ENCODE measurements around the gene C1QL2.

C1QL2 gene

GRCh38 chr2:119179202-119179601 is 20.7 kb upstream of the C1QL2 start:
- TF ChIP-seq CTCF (IDR thresholded peaks at IDR 0.05; ENCODE audit: low read depth, low read length) = no peak
- no peak overlapping the region for H3K4me3 ChIP-seq (ENCODE audit: low read depth, low read length)

GRCh38 chr2:119178776-119179175 is 20.2 kb upstream of the C1QL2 start:
- no peak overlapping the region for H3K4me3 ChIP-seq (ENCODE audit: low read depth, low read length)
- TF ChIP-seq CTCF (IDR thresholded peaks at IDR 0.05; ENCODE audit: low read depth, low read length) = no peak

- no peak for TF ChIP-seq CTCF (IDR thresholded peaks at IDR 0.05; ENCODE audit: low read depth, low read length)
- no peak overlapping the region for H3K4me3 ChIP-seq (ENCODE audit: low read depth, low read length)
These were observed 19.3 kb upstream of the C1QL2 start for GRCh38 chr2:119177838-119178190.

- TF ChIP-seq CTCF (IDR thresholded peaks at IDR 0.05; ENCODE audit: low read depth, low read length) = no peak
- no peak overlapping the region for H3K4me3 ChIP-seq (ENCODE audit: low read depth, low read length)
These were observed 18.8 kb upstream of the C1QL2 start for GRCh38 chr2:119177171-119177837.

- TF ChIP-seq CTCF (IDR thresholded peaks at IDR 0.05; ENCODE audit: low read depth, low read length) = no peak
- no peak overlapping the region for H3K4me3 ChIP-seq (ENCODE audit: low read depth, low read length)
These were observed 17.0 kb upstream of the C1QL2 start for GRCh38 chr2:119175517-119175916.

- H3K4me3 ChIP-seq (ENCODE audit: low read depth, low read length) = no peak overlapping the region
- no peak for TF ChIP-seq CTCF (IDR thresholded peaks at IDR 0.05; ENCODE audit: low read depth, low read length)
These were observed 16.4 kb upstream of the C1QL2 start for GRCh38 chr2:119174993-119175347.

- no peak overlapping the region for H3K4me3 ChIP-seq (ENCODE audit: low read depth, low read length)
- TF ChIP-seq CTCF (IDR thresholded peaks at IDR 0.05; ENCODE audit: low read depth, low read length) = peak; percentile 82
These were observed 15.9 kb upstream of the C1QL2 start for GRCh38 chr2:119174216-119174992.
